ENCODE results near the gene CDK2. TPM values are rescaled to one million over a fixed set of nuclear protein-coding genes. Genes with fewer than 3 reads are reported as not detected.

Gene CDK2
- polyA plus RNA-seq, 1 of the 3 experiments (the other 2 are of a cell fraction): 43.3 TPM

DNA sequence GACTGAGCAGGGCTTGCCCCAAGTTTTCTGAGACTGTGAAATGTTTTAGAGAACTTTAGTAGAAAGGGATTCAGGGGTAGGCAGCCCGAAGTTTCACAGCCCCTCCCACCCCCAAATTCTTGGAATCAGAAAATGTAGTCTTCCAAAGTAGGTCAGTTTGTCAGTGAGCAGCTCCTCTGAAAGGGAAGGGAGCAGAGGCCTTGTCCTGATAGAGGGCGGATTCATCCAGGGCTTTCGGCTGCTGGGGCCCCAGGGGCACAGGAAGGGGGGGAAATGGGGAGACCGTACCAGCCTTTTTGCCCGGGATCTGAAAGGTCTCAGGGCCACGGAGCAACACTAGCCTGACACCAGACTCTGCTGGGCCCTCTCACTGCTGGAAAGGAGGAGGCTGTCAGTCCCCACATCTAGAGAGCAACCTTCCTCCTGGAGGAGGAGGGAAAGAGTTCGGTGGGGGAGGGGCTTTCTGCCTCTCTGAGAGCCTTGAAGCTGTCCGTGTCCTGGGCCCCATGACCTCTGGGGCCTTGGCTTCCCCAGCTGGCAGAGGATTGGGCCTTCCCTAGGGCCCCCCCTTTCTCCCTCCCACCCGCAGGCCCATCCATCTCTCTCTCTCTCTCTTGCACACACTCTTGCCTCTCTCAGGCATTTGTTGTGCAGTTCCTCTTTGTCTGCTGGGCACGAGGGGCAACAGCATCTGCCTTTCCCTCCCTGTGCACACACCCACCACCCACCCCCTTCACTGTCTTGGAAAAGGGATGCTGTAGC lies 54.0 kb downstream of the CDK2 start, which contains the start of gene IKZF4:
Gene IKZF4 (plus strand): TSS at position 621 of the 762 bp plus-strand sequence. CDS start 451 bp downstream, outside the sequence.
- DNase-seq: peak; percentile 68
- Histone ChIP-seq H3K9ac (peak within 1 kb of the TSS; percentile 44; the same call in 1 of the 2 replicates), H3K36me3 (replicated peaks in 1 of 2; ENCODE audit: control insufficient read depth in 1 of 2, insufficient read depth in 2 of 2, low read length in 1 of 2) (peaks cover 0 to 1% of the 10 kb centered on the region in 2 experiments), H3K4me3 (ENCODE audit: low read depth in 2 of 2, low read length in 1 of 2) (peak within 1 kb of the TSS; percentile 36 to 54), H3K27ac (ENCODE audit: low read depth in 2 of 2, low read length in 1 of 2) (peak within 1 kb of the TSS in 1 of 2 experiments; percentile 83; a peak in 3 of 4 replicates), H3K9me3 (no peaks in the 10 kb centered on the region), H3K27me3 (ENCODE audit: insufficient read depth) (no peaks in the 10 kb centered on the region), H3K4me2 (peak within 1 kb of the TSS; percentile 69), H3K9me2 (no peaks in the 10 kb centered on the region), H4K20me1 (ENCODE audit: insufficient read depth) (no peaks in the 10 kb centered on the region), H2AFZ (ENCODE audit: low read depth) (peak within 1 kb of the TSS; percentile 68; the same call in 1 of the 2 replicates), H3K79me2 (ENCODE audit: insufficient read depth) (no peaks in the 10 kb centered on the region), H3K4me1 (ENCODE audit: control insufficient read depth in 1 of 2, insufficient read depth in 2 of 2, low read depth in 1 of 2, low read length in 1 of 2) (peaks cover 0 to 24% of the 10 kb centered on the region in 2 experiments; a peak in 2 of 4 replicates), H3F3A (replicated peaks; ENCODE audit: insufficient read depth) (no peaks in the 10 kb centered on the region)
- POLR2A ChIA-PET: interaction anchor here (1.3 to 2.4 kb wide), 7 partner anchors 14 to 96 kb away, joined by 3 to 9 read pairs (median 6); partner anchors contain the start of genes PA2G4, RAB5B and SUOX
- TF ChIP-seq FOSL2 (IDR thresholded peaks at IDR 0.05; ENCODE audit: borderline replicate concordance, low read depth) (no peak), SMC3 (IDR thresholded peaks at IDR 0.05; ENCODE audit: low read depth, low read length) (no peak), TCF12 (IDR thresholded peaks at IDR 0.05) (no peak), RFX5 (IDR thresholded peaks at IDR 0.05; ENCODE audit: low read length) (no peak), RCOR1 (IDR thresholded peaks at IDR 0.05; ENCODE audit: low read length) (no peak), RXRA (IDR thresholded peaks at IDR 0.05; ENCODE audit: borderline replicate concordance, low read depth) (no peak), GATA2 (CRISPR knock-in tag; IDR thresholded peaks at IDR 0.05) (no peak), EZH2phosphoT487 (IDR thresholded peaks at IDR 0.05; ENCODE audit: borderline replicate concordance, low read depth) (no peak), NFIC (IDR thresholded peaks at IDR 0.05; ENCODE audit: borderline replicate concordance) (no peak), RAD21 (IDR thresholded peaks at IDR 0.05; ENCODE audit: low read length) (no peak), GABPA (IDR thresholded peaks at IDR 0.05; ENCODE audit: low read depth) (no peak), FOXM1 (IDR thresholded peaks at IDR 0.05; ENCODE audit: low read depth) (no peak)
- TF ChIP-seq, protein P1, sequence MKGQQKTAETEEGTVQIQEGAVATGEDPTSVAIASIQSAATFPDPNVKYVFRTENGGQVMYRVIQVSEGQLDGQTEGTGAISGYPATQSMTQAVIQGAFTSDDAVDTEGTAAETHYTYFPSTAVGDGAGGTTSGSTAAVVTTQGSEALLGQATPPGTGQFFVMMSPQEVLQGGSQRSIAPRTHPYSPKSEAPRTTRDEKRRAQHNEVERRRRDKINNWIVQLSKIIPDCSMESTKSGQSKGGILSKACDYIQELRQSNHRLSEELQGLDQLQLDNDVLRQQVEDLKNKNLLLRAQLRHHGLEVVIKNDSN (IDR thresholded peaks at IDR 0.05; ENCODE audit: borderline replicate concordance, low read depth): no peak
- TF ChIP-seq, protein P2, sequence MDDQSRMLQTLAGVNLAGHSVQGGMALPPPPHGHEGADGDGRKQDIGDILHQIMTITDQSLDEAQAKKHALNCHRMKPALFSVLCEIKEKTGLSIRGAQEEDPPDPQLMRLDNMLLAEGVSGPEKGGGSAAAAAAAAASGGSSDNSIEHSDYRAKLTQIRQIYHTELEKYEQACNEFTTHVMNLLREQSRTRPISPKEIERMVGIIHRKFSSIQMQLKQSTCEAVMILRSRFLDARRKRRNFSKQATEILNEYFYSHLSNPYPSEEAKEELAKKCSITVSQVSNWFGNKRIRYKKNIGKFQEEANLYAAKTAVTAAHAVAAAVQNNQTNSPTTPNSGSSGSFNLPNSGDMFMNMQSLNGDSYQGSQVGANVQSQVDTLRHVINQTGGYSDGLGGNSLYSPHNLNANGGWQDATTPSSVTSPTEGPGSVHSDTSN (IDR thresholded peaks at IDR 0.05): no peak
- TF ChIP-seq, protein P3, sequence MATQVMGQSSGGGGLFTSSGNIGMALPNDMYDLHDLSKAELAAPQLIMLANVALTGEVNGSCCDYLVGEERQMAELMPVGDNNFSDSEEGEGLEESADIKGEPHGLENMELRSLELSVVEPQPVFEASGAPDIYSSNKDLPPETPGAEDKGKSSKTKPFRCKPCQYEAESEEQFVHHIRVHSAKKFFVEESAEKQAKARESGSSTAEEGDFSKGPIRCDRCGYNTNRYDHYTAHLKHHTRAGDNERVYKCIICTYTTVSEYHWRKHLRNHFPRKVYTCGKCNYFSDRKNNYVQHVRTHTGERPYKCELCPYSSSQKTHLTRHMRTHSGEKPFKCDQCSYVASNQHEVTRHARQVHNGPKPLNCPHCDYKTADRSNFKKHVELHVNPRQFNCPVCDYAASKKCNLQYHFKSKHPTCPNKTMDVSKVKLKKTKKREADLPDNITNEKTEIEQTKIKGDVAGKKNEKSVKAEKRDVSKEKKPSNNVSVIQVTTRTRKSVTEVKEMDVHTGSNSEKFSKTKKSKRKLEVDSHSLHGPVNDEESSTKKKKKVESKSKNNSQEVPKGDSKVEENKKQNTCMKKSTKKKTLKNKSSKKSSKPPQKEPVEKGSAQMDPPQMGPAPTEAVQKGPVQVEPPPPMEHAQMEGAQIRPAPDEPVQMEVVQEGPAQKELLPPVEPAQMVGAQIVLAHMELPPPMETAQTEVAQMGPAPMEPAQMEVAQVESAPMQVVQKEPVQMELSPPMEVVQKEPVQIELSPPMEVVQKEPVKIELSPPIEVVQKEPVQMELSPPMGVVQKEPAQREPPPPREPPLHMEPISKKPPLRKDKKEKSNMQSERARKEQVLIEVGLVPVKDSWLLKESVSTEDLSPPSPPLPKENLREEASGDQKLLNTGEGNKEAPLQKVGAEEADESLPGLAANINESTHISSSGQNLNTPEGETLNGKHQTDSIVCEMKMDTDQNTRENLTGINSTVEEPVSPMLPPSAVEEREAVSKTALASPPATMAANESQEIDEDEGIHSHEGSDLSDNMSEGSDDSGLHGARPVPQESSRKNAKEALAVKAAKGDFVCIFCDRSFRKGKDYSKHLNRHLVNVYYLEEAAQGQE (IDR thresholded peaks at IDR 0.05; ENCODE audit: low read depth, low read length): no peak
- TF ChIP-seq, protein P4, sequence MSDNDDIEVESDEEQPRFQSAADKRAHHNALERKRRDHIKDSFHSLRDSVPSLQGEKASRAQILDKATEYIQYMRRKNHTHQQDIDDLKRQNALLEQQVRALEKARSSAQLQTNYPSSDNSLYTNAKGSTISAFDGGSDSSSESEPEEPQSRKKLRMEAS (IDR thresholded peaks at IDR 0.05; ENCODE audit: low read depth): no peak
- 33% methylated on average over 3 of the region's 10 CpGs for WGBS (ENCODE audit: low lambda C conversion rate)
- CTCF ChIA-PET: interaction anchor here (1.2 to 11.8 kb wide), 5 partner anchors 9 to 282 kb away, joined by 3 to 183 read pairs (median 14); partner anchors contain the start of gene SUOX
